ENCODE results near the gene TSPAN10. TPM values are rescaled to one million over a fixed set of nuclear protein-coding genes. Genes with fewer than 3 reads are reported as not detected.
A peak's percentile ranks its signal among the peaks of the same experiment; 100 is the strongest.

The TSPAN10 gene
- total RNA-seq: 1 to 10 TPM in 1 of 4 donors, under 1 TPM in 1, not detected in 2; 0.21 to 3.0 TPM

DNA sequence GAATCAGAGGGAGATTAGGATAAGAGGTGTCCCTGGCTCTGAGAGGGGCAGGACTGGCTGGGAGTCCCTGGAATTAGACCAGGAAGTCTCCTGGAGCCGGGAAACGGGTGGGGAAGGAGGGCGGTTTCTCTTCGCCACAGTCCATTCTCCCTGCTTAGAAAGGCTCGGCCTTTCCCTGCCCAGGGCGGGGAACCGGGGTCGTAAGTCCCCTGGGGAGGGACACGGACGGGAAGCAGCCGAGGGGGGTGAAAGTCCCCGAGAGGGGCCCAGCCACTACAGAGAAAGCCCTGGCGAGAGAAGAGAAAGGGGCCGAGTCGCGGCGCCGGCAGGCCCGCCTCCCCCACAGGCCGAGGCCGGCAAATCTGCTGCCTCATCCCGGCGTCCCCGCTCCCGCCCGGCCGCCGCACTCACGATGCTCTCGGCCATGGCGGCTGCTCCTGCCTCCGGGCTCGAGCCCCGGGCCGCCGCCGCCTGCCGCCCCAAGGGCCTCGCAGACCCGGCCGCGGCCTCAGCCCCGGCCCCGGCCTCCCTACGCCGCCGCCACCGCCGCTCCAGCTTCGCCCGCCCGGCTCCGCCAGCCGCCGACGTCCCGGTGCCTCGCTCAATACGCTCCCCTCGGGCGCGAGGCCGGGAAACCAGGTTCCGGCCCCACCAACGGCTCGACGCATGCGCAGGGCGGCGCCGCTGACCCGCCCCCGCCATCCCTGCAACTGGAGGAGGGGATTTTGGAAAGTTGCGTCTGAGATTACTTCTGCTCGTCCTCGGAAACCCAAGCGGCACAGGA is at the start of gene TSPAN10, which contains the start of gene NPLOC4:
TSS of gene TSPAN10 (plus strand) at position 692 of the 784 bp plus-strand sequence. CDS start 5,217 bp downstream, outside the sequence.
TSS of gene NPLOC4 (minus strand) at position 608 of the 784 bp plus-strand sequence. CDS start at position 426, 182 bp downstream.
- peak within 1 kb of the TSS; percentile 77 to 95 for H3K4me3 ChIP-seq
- peak within 1 kb of the TSS; percentile 81 for H3K27ac ChIP-seq
- H3K4me1 ChIP-seq: peaks cover 0 to 13% of the 10 kb centered on the region in 2 donors
- H3K9me3 ChIP-seq: no peaks in the 10 kb centered on the region
- no peaks in the 10 kb centered on the region for H3K36me3 ChIP-seq
- DNase-seq: peak; percentile 80 to 89
- no peaks in the 10 kb centered on the region for H3K27me3 ChIP-seq
- intact Hi-C loops (cut with DNase I; ENCODE audit: low total_unique reads): no loop called here
- TF ChIP-seq CTCF (IDR thresholded peaks at IDR 0.05) (peak in 2 of 4 experiments; percentile 19 to 25), POLR2A (IDR thresholded peaks at IDR 0.05) (peak; percentile 61 to 88)

DNA sequence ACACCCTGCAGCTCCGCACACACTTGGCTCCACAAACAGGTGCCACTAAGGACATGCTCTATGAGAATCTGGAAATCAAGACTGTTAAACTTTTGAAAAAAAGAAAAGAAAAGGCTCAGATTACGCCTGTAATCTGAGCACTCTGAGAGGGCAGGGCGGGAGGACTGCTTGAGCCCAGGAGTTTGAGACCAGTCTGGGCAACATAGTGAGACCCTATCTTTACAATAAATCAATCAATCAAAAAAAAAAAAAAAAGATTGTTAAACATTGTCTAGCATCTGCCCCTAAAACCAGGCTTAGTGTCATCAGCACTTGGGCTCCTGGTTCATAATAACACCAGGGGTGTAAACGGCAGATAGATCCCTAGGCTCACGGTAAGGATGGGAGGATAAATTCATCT is 47.4 kb upstream of the TSPAN10 start:
- no peak for DNase-seq
- Histone ChIP-seq H3K27me3 (no peaks in the 10 kb centered on the region), H3K4me1 (no peaks in the 10 kb centered on the region), H3K36me3 (no peaks in the 10 kb centered on the region), H3K4me3 (no peak overlapping the region), H3K27ac (no peak overlapping the region), H3K9me3 (no peaks in the 10 kb centered on the region)
- TF ChIP-seq CTCF (IDR thresholded peaks at IDR 0.05) (no peak), POLR2A (IDR thresholded peaks at IDR 0.05) (no peak)
- intact Hi-C loops (cut with DNase I; ENCODE audit: low total_unique reads): no loop called here

GRCh38 chr17:81590121-81590520 is 46.9 kb upstream of the TSPAN10 start:
- Histone ChIP-seq H3K27me3 (no peaks in the 10 kb centered on the region), H3K9me3 (no peaks in the 10 kb centered on the region), H3K27ac (no peak overlapping the region), H3K4me3 (no peak overlapping the region), H3K4me1 (no peaks in the 10 kb centered on the region), H3K36me3 (no peaks in the 10 kb centered on the region)
- intact Hi-C loops (cut with DNase I; ENCODE audit: low total_unique reads): no loop called here
- TF ChIP-seq POLR2A (IDR thresholded peaks at IDR 0.05): no peak
- no peak for TF ChIP-seq CTCF (IDR thresholded peaks at IDR 0.05)
- DNase-seq: no peak

DNA sequence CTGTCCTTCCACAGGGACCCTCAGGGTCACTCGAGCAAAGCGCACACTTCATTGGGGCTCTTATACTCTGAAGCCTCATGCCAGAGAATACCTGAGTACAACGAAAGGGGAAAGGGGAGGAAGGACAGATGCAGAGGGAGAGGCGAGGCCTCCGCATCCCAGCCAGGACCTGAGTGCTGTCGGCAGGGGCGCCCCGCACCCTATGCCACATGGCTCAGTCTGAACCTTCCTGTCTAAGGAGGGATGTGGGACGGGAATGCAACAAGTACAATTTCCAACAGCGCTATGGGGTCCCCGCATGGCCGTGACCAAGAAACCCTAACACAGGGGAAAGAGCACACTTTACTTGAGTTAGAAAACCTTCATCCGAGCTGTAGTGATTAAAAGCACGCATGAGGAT is 45.0 kb upstream of the TSPAN10 start:
- Histone ChIP-seq H3K4me3 (no peak overlapping the region), H3K27me3 (no peaks in the 10 kb centered on the region), H3K27ac (no peak overlapping the region), H3K9me3 (no peaks in the 10 kb centered on the region), H3K36me3 (no peaks in the 10 kb centered on the region), H3K4me1 (no peaks in the 10 kb centered on the region)
- DNase-seq: no peak
- intact Hi-C loops (cut with DNase I; ENCODE audit: low total_unique reads): no loop called here
- TF ChIP-seq POLR2A (IDR thresholded peaks at IDR 0.05): no peak
- TF ChIP-seq CTCF (IDR thresholded peaks at IDR 0.05): no peak

- TF ChIP-seq POLR2A (IDR thresholded peaks at IDR 0.05) (no peak), CTCF (IDR thresholded peaks at IDR 0.05) (no peak)
- intact Hi-C loops (cut with DNase I; ENCODE audit: low total_unique reads): no loop called here
- DNase-seq: no peak
- Histone ChIP-seq H3K4me1 (no peaks in the 10 kb centered on the region), H3K27ac (no peak overlapping the region), H3K9me3 (no peaks in the 10 kb centered on the region), H3K27me3 (no peaks in the 10 kb centered on the region), H3K4me3 (no peak overlapping the region), H3K36me3 (no peaks in the 10 kb centered on the region)
Observed at GRCh38 chr17:81593105-81593871, 43.7 kb upstream of the TSPAN10 start.

All from uterus (tissue), 4 donors.